Amniotic stem cell (primary cell): Measurements from ENCODE around the gene AKAP13.
A peak's percentile ranks its signal among the peaks of the same experiment; 100 is the strongest.

ENCODE experiments used
- DNase-seq: peaks from one replicate; lab custom pipeline; 2025; lab: John Stamatoyannopoulos, UW

Gene AKAP13

DNA sequence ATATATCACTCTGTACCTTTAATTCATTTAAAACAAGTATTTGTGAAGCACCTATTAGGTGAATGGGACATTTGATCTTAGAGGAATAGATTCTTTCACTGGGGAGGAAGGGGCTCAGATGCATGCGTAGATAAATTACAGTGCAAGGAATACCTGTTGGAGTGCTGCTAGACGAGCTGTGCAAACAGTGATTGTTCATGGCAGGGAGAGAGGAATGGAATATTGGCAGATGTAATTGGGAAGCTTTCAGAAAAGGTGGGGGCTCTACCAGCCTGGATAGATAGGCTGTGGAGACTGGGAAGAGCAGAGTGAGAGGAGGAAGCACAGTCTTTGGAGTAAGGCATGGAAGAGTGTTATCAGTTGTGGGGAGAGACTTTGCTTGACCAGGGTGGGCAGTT, 116.8 kb downstream of the AKAP13 start:
- DNase-seq, result no peak

DNA sequence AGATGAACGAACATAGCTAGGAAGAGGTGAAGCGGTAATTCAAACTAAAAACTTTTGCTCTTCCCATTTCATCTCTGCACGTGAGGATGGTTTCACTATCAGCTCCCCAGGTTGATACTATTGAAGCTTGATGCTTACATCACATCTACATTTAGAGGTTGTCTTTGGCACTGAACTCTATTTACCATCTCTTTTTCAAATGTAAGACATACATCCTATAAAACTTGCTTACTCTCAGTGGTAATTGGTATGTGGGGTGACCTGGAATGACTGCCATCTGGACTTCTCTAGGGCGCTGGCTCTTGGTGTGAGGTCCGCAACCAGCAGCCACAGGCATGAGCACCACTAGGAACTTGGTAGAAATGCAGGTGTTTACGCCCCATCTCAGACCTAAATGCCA, 118.1 kb downstream of the AKAP13 start:
- no peak for DNase-seq

DNA sequence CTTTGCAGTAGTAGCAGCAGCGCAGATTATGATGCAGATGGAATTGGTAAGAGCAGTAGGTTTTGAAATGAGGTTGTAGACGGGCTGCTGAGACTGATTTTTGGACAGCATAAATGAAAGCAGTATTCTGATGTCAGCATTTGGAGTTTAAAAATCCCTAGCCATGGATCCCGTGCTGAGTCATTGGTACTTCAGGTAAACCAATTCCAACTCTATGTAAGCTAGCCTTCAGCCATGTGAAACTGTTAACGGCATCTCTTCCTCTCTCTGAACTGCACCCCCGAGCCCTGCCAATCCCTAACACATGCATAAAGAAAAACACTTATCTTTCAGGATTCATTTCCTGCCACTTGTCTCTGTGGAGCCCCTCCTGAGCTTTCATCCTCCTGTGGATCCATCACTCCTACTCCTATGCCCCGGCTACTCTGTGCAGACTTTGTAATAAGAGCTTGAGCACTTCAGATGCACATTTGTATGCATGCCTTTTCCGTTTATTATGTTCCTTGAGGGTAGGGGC, 119.0 kb downstream of the AKAP13 start:
- no peak for DNase-seq

DNA sequence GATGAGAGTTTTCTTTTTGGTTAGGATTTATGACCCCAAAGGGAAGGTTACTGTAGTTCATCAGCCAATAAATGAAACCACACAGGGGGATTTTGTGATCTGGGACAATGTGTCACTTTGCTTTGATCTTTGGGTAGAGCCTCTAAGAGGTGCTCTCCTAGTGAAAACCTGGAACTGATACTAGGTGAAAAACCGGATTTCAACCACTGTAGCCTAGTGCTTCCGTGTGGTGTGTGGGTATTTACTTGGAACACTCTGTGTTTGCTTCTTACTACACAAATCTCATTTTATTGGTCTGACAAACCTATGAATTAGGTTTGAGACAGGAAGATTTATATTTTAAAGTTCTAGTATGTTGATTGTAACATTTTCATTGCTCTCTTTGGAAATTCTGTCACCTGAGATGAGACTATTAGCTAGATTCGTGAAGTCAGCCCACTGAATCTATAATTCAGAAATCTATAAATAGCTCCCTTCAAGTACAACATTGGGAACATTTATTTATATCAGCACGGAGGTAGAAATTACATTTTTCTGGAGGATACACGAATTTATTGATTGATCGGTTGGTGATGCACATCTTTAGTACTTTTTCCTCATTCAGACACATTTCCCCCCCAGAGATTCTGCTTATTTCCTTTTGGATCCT, 119.8 kb downstream of the AKAP13 start:
- no peak for DNase-seq

DNA sequence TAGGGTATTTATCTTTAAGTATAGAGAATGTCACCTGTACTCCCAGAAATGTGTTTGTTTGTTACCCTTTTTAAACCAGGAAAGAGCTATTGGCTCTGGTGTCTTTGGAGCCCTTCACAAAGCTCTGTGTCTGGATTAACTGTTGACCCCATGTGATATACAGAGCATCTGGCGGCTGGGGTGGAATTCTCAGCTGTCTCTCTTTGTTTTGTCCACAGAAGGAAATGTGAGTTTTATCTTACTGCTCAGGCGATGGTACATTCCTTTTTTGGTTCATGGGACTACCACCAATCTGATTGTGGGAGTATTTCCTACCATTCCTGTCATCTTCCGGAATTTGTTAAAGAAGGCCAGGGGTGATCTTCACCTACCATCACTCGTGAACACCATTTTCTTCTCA, 120.3 kb downstream of the AKAP13 start:
- no peak for DNase-seq

DNA sequence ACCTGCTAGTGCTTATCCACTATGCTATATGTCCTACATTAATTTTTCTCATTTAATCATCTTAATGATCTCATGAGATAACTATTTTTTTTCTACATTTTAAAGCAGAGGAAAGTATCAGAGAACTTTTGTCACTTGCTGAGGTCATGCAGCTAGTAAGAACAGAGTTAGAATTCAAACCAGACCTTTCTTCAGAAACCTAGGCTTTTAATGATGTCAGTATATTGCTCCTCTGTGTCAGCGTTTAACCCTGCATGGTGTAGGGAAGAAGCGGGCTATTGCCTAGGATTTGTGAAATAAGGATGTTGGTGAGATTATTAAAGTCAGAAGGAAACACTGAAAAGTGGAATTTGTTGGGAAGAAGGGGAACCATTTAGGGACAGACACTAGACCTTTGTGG, 121.2 kb downstream of the AKAP13 start:
- no peak for DNase-seq

DNA sequence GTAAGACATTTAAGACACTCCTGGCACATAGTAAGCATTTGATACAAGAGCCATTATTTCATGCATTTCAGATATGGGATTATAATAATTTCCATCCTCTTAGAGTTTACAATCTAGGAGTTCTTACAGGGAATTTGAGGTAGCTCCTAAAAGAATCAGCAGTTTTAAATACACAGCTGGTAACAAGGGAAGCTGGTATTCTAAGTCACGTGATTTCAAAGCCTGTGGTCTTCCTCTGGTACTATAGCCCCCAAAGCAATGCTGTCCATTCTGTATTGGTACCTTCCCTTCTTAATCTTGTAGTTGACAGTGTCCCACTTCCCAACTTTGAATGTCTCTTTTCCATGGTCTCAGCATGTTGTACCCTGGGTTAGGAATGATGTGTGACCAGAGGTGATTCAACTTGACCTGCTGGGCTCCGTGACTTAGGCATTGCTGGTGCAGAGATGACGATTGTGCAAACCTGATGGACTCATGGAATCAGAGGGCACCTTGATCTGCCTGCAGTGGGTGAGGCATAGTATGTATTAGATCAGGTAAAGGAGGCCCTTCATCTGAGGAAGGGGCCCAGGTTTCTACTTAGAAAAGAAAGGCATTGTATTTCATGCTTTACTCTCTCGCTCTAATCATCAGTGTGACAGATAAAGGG, 122.9 kb downstream of the AKAP13 start:
- no peak for DNase-seq

DNA sequence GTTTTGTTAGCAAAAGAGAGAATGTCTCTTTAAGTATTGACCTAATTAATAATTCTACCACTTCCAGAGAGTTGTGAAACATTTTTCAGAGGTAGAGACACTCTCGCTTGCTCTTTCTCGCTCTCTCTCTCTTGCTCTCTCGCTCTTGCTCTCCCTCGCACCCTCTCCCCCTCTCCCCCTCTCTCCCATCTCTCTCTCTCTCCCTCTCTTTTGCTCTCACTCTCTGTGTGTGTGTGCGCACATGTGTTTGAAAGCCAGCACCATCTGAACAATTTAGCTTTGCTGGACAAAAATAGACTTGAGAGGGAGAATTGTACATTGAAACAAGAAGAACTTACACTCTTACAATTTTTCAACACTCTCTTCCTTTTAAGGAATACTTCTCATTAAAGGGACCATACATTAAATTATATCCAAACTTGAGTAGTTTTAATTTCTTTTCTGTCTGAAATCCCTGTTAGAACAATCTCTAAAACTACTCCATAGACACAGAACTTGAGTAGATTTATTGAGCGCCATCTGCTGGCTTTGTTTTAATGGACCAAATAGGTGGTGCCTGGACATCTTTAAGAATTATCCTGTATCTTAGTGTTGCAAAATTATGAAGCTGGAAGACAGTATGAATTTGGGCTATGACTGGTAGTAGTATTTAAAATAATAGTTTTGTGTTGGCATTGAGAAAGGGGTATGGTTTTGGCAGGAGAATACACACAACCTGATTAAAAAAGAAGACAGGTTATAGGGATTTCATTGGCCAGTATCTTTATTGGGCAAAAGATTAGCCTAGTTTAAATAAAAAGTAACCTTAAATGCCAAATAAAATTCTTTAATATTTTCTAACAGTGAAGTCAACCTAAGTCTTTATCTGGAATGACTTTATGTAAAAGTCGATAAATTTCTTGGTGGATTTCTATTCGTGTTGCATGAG, 124.6 kb downstream of the AKAP13 start:
- DNase-seq, result peak; percentile 71

DNA sequence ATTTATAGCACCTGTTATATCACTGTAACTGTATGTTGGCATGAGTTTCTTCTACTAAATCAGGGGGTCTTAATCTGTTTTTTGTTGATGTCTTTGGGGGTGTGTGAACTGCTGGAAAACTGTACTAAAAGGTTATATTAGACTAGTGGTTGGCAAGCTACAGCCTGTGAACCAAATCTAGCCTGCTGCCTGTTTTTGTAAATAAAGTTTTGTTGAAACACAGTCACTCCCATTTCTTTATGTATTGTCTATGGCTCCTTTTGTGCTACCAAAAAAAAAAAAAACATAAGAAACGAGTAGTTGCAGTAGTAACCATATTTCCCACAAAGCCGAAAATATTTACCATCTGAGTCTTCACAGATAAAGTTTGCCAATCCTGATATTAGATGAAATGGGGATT, 126.7 kb downstream of the AKAP13 start:
- DNase-seq, result no peak

DNA sequence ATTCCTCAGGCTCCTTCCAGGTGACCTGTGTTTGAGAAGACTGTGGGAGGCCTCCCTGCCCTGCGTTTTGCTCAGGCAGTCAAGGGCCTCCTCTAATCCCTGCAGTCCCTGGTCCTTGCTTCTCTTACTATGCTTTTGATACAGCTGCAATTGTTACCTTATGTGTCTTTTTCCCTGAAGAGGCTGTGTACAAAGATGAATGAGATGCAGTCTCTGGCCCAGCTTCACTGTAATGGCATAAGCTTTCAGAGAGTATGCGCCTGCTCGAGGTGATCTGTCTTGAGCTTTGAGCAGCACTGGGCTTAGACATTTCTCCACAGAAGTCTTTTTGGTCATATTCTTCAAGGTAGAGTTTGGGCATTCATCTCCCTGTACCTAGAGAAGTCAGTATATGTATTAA, 129.6 kb downstream of the AKAP13 start:
- DNase-seq, result no peak

DNA sequence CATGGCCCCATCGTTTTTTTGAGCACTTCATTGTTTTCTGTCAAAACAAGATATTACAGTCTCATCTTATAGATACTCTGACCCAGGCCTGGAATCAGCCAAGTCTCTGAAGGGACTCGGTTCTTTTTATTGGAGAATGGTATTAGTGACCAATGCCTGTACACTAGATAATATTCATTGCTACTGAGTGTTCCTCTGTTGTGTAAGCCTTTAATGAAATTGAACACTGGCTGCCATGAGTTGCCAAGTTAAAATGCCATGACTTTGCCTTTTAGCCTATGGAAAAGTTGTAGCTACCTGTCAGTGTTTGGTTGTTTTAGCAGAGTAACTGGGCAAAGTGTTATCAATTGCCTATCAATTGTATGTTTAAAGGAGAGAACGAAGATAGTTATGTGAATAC, 134.0 kb downstream of the AKAP13 start:
- no peak for DNase-seq

DNA sequence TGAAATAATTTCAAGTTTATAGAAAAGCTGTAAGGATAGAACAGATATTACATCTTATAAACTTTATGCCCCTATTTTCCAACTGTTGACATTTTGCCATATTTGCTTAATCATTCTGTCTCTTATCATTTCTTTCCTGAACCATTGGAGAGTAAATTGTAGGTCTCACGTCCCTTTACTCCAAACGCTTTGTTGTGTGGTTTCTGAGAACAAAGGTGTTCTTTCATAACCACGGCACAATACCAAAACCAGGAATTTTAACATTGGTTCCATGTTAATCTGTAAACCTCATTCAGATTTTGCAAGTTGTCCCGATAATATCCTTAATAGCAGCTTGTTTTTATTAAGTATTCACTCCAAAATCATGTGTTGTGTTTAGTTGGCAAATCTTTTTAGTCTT, 134.8 kb downstream of the AKAP13 start:
- no peak for DNase-seq

DNA sequence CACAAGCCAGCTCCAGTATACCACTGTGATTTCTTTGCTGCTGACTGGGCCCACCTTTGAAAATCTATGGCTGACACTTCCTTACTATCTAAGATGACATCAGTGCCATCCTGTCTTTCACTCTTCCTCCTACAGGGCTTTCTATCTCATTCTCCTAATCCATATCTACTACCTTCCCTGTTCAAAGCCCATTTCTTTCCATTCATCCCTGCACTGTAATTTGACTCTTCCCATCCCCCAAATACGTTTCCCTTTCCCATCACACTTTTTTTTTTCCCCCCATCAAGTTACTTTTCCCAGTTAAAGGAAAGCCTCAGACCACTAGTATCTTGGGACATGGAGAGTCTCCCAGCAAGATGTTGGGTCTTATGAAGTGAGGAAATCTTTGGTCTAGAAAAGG, 136.7 kb downstream of the AKAP13 start:
- DNase-seq, result no peak

DNA sequence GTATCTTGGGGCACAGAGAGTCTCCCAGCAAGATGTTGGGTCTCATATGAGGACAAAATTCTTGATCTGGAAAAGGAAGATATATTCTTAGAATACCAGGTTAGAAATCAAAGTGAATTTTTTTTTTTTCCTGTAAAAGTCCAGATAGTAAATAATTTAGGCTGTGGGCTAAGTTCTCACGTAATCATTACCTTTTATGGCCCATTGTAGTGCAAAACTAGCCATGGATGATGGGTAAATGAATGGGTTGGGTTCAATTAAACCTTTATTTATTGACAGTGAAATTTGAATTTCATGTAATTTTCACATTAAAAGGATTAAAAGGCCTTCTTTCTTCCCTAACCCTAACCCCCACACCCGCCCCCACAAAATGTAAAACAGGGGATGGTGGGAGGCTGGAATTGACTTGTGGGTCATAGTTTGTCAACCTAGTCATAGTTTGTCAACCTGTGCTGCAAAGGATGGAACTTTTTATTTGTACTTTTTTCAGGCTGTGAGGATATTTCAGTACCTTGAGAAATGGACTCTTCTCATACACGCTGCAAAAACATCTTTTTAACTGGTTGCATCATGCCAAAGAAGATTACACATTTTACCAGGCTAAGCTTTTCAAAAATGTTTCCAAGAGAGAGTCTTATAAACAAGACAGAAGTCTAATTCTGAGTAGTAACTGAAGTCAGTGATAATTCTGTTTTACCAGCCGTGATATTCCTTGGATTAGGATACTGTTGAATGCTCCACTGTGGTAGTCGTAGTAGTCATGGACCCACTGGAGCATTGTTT, 138.8 kb downstream of the AKAP13 start:
- no peak for DNase-seq

DNA sequence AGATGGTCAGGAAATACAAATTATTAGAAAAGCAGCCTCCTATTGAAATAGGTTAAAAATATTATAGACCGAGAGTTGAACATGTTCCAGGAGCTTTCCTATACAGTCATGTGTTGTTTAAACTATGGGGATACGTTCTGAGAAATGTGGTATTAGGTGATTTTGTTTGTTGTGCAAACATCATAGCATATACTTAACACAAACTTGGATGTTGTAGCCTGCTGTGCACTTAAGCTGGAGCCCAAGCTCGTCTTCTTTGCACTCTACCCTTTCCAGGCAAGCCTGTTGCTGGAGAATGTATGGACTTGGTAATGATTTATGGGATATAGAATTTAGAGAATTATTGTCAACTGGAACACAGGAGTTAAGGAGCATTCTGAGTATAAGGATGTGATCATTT, 140.2 kb downstream of the AKAP13 start:
- DNase-seq, result no peak

DNA sequence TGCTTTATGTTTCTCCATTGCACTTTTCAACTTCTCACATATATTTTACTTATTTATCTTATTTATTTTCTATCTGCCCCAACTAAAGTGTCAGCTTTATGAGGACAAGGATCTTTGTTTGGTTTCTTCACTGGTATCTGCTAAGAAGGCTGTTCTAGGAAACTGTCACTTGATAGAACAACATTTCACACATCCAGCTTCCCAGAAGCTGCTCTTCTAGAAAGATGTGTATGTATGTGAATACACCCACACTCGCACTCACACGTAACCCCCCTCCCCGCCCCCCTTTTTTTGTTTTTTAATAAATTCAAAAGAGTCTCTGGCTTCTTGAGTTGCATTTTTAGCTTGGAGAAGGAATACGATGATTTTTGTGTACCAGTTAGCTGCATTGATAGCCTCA, 143.1 kb downstream of the AKAP13 start:
- DNase-seq, result no peak

DNA sequence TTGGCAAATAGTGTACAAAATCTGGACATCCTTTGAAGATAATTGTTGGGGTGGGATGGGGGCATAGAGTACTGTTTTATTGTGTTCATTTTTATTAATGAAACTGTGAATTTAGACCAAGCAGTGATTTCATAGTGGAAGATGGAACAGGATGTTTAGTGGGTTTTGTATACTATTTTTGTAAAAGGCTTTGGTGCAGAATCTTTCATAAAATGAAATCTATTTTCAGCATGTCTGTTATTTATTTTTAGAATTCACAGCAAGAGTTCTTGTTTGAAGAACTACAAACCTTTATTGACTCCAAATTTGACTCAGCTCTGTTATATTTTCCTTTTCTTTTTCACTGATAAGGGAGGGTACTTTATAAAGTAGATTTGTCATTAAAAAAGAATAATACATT, 145.4 kb downstream of the AKAP13 start:
- DNase-seq, result no peak

DNA sequence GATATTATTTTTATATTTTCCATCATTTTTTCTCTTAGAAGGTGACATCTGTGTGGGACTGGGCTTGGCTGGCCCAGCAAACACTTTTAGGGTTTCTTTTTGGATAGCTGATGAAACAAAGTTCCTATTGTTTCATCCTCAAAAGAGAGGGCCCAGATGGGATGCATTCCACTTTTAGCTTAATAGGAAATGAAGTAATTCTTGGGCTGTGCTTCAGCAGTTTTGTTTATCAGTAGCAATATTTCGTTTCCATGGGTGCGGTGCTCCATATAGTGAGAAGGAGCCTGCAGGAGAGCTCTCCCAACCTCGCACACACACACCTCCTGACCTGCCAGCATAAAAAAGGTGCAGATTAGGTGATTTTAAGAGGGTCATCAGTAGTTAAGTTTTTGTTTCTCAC, 147.5 kb downstream of the AKAP13 start:
- DNase-seq, result peak; percentile 9

DNA sequence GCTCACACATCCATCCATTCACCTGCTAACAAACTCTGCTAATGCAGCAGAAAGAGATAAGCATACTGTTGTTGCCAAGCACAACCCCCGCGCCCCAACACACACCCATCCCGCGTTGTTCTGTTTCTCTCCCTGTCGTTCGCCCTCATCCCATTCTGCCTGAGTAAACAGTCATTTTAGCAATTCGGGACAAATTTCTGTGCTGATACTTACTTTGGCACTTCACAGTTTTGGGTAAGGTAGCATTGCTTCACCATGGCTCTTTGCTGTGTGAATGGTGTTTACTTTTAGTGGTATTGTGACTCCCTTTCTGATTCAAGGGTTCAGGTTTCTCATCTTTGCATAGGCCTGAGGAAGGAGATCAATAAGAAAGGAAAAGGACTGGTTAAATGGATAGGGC, 149.7 kb downstream of the AKAP13 start:
- DNase-seq, result no peak

DNA sequence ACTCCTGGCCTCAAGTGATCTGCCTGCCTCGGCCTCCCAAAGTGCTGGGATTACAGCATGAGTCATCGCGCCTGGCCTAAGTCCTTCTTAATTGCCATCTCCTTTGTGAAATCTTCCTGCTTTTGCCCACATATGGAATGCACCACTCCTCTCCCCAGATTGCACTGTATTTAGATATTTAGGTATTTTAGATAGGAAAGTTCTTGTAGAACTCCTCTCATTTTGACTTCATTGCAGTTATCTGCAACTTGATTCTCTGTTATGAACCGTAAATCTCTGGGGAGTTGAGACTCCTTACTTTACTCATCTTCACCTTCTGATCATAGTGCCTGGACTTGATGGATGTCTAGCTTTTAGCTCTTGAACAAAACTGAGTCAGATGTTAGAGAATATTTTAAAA, 150.7 kb downstream of the AKAP13 start:
- no peak for DNase-seq

DNA sequence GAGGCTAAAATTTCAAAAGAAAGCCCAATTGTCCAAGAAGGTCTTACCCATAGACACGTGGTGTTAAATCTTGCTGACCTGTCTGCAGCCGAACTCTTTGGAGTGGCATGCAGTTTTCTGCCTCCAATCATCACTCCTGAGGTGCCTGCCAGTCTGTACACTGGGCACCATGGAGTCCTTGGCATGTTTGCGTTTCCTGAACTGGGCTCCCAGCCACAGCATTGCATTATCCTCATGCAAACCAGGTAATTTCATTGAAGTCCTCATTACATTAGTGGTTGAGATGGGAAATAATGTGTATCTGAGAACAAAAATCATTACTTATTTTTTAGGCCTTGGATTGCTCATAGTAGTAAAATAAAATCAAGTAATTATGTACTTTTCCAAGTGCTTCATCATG, 152.3 kb downstream of the AKAP13 start:
- no peak for DNase-seq

DNA sequence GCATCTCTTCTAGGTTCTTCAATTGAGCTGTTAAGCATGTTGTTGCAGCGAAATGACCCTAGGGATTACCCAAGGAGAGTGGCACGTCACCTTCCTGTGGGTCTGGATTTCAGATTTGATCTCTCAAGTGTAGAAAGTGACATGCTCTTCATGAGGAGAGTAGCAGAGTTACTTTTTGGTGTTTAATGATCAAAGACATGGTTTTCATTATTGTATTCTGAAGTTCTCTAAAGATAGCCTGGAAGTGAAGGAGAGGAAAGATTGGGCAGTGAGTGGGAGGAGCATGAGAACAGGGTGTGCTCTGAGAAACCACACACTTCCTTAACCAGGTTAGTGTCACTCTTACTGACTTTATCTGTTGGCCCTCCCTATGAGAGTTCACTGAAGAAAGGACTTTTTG, 153.6 kb downstream of the AKAP13 start:
- DNase-seq, result no peak
